Loucy (cell line): ENCODE data around the gene TMPRSS13.

Source experiments
- H2AFZ ChIP-seq: fragments of 200-600 bp; sonication (generic); 2 replicates; pipeline ENCODE4 v1.6.0; 2016; ENCODE audit warnings: antibody characterized with exemption, mild to moderate bottlenecking, low read length, moderate library complexity
- H3F3A ChIP-seq: fragments of 200-600 bp; 2 replicates; pipeline ENCODE4 v1.6.0; 2016; ENCODE audit warnings: antibody characterized with exemption, low read depth, mild to moderate bottlenecking
- H3K27me3 ChIP-seq: fragments of 200-600 bp; sonication (generic); 2 replicates; pipeline ENCODE4 v1.6.1; 2014; ENCODE audit warnings: low read length, mild to moderate bottlenecking; ENCODE audit not compliant: insufficient read depth, poor library complexity, severe bottlenecking
- H3K36me3 ChIP-seq: fragments of 200-600 bp; sonication (generic); 2 replicates; pipeline ENCODE4 v1.6.1; 2016; ENCODE audit warnings: low read length; ENCODE audit not compliant: insufficient read depth
- H3K4me1 ChIP-seq: fragments of 200-600 bp; sonication (generic); 2 replicates; pipeline ENCODE4 v1.5.1; 2014; ENCODE audit warnings: low read length, mild to moderate bottlenecking; ENCODE audit not compliant: insufficient read depth, poor library complexity, severe bottlenecking
- H3K4me2 ChIP-seq: fragments of 200-600 bp; sonication (generic); 2 replicates; pipeline ENCODE4 v1.6.0; 2014; ENCODE audit warnings: antibody characterized with exemption, low read length, low read depth, mild to moderate bottlenecking; ENCODE audit not compliant: poor library complexity, severe bottlenecking
- H3K4me3 ChIP-seq: fragments of 200-600 bp; sonication (generic); 2 replicates; pipeline ENCODE4 v1.5.1; 2014; ENCODE audit warnings: low read length, mild to moderate bottlenecking, mixed read lengths; ENCODE audit not compliant: poor library complexity, severe bottlenecking
- H3K79me2 ChIP-seq: fragments of 200-600 bp; sonication (generic); 2 replicates; pipeline ENCODE4 v1.6.1; 2014; ENCODE audit warnings: low read length; ENCODE audit not compliant: insufficient read depth
- H3K9ac ChIP-seq: fragments of 200-600 bp; sonication (generic); 2 replicates; pipeline ENCODE4 v1.6.0; 2014; ENCODE audit warnings: mild to moderate bottlenecking, low read depth, low read length, moderate library complexity; ENCODE audit not compliant: poor library complexity, severe bottlenecking
- H3K9me2 ChIP-seq: fragments of 200-600 bp; sonication (generic); replicated peaks from 2 replicates; pipeline ENCODE4 v1.6.1; 2016; ENCODE audit warnings: low read depth, low read length, mixed read lengths
- H3K9me3 ChIP-seq: fragments of 200-600 bp; sonication (generic); 2 replicates; pipeline ENCODE4 v1.6.1; 2014; ENCODE audit warnings: mild to moderate bottlenecking, antibody characterized with exemption, low read length, low read depth; ENCODE audit not compliant: insufficient read depth
- H4K20me1 ChIP-seq: fragments of 200-600 bp; sonication (generic); 2 replicates; pipeline ENCODE4 v1.6.0; 2014; ENCODE audit warnings: antibody characterized with exemption, low read length, mild to moderate bottlenecking; ENCODE audit not compliant: insufficient read depth, poor library complexity, severe bottlenecking
- EZH2phosphoT487 ChIP-seq: fragments of 200-600 bp; IDR thresholded peaks from 2 replicates; pipeline ENCODE4 v1.6.1; 2018; ENCODE audit warnings: antibody characterized with exemption, mild to moderate bottlenecking, moderate library complexity, borderline replicate concordance
- TF ChIP-seq, protein P1 (sequence below): fragments of 200-600 bp; sonication (generic); conservative IDR thresholded peaks from 2 replicates; pipeline ENCODE4 v1.5.1; 2014; ENCODE audit warnings: mild to moderate bottlenecking, antibody characterized with exemption, low read length

The TMPRSS13 gene

DNA sequence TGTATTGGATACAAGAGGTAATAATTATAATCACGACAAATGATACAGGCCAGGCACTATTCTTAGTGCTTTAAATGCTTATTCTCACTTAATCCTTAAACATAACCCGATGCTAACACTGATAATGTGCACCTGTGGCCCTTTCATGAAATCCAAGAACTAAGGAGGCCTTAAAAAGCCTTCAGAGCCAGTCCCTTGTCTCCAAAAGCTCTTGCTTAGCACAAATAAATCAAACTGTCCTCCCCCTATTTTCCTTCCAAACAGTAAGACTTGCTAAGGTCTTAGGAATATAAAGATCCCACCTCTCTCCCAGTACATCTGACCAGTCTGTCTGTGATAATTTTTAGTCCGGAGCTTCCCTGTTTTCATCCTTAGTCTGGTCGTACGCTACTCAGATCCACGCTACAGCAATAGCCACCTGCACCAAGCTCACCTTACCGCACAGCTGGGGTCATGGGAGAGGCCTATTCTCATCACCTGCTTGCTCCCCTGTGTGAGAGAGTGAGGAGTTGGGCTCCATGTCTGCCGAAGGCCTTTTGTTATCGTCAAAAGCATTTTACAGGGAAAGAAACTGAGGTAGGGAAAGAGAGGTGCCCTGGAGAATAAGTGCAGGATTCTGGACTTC is 69.6 kb downstream of the TMPRSS13 start:
- no peak overlapping the region for H3K9ac ChIP-seq
- H3K4me1 ChIP-seq, result peaks cover 20% of the 10 kb centered on the region
- no peak overlapping the region for H3K4me3 ChIP-seq
- no peaks in the 10 kb centered on the region for H3K36me3 ChIP-seq
- no peak overlapping the region for H2AFZ ChIP-seq
- H3K9me2 ChIP-seq, result no peaks in the 10 kb centered on the region
- H3K79me2 ChIP-seq, result no peaks in the 10 kb centered on the region
- H3K9me3 ChIP-seq, result no peaks in the 10 kb centered on the region
- H3F3A ChIP-seq, result no peaks in the 10 kb centered on the region
- no peaks in the 10 kb centered on the region for H4K20me1 ChIP-seq
- H3K4me2 ChIP-seq, result no peak overlapping the region
- no peaks in the 10 kb centered on the region for H3K27me3 ChIP-seq
- TF ChIP-seq, protein P1, sequence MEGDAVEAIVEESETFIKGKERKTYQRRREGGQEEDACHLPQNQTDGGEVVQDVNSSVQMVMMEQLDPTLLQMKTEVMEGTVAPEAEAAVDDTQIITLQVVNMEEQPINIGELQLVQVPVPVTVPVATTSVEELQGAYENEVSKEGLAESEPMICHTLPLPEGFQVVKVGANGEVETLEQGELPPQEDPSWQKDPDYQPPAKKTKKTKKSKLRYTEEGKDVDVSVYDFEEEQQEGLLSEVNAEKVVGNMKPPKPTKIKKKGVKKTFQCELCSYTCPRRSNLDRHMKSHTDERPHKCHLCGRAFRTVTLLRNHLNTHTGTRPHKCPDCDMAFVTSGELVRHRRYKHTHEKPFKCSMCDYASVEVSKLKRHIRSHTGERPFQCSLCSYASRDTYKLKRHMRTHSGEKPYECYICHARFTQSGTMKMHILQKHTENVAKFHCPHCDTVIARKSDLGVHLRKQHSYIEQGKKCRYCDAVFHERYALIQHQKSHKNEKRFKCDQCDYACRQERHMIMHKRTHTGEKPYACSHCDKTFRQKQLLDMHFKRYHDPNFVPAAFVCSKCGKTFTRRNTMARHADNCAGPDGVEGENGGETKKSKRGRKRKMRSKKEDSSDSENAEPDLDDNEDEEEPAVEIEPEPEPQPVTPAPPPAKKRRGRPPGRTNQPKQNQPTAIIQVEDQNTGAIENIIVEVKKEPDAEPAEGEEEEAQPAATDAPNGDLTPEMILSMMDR, result no peak
- no peak for TF ChIP-seq EZH2phosphoT487

DNA sequence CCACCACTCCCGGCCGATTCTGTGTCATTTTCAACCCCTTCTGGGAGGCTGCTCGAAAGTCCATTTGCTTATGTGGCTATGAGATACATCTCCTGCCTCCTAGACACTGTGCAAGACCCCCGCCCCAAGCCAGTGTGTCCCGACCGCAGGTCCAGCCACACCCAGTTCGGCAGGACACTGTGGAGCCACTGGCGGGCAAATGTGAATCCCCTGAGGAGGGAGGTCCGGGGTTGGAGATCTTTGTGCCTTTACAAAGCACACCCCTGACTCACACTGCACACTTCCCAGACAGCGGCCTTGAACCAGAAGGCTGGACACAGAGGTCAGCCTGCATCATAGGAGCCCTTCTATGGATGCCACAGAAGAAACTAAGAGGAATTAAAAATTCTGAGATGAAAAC is 70.1 kb downstream of the TMPRSS13 start:
- H4K20me1 ChIP-seq, result no peaks in the 10 kb centered on the region

DNA sequence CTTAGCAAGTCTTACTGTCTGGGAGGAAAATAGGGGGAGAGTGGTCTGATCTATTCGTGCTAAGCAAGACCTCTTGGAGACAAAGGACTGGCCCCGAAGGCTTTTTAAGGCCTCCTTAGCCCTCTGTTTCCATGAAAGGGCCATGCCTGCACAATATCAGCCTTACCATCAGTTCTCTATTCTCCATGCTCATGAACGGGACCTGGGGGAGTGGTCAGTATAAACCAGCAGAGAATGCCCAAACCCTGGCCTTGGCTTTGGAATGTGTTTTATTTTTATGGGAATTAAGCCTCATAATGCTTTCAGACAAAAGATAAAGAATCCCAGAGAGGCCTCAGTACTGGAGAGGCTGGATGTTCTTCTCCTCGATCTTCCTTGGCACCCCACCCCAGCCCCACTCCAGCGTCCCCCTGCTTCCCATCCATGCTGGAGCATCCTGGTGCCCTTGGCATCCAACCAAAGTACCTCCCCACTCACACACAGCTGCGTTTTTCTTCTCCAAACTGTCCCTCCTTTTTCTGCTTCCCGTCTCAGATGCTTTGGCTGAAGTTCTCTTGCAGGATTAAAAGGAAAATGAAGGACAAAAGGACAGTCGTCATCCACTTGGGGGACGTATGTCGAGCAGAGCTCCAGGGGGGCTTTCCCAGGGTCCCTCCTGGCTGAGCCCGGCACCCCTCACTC is 71.3 kb downstream of the TMPRSS13 start:
- no peaks in the 10 kb centered on the region for H3K27me3 ChIP-seq
- H3K9me2 ChIP-seq, result no peaks in the 10 kb centered on the region
- H4K20me1 ChIP-seq, result no peaks in the 10 kb centered on the region
- no peak overlapping the region for H3K4me2 ChIP-seq
- H3K36me3 ChIP-seq, result no peaks in the 10 kb centered on the region
- TF ChIP-seq EZH2phosphoT487, result no peak
- TF ChIP-seq, protein P1, result no peak
- H3K4me3 ChIP-seq, result no peak overlapping the region
- no peaks in the 10 kb centered on the region for H3K9me3 ChIP-seq
- peaks cover 20% of the 10 kb centered on the region for H3K4me1 ChIP-seq
- H3K79me2 ChIP-seq, result no peaks in the 10 kb centered on the region
- no peak overlapping the region for H3K9ac ChIP-seq
- no peaks in the 10 kb centered on the region for H3F3A ChIP-seq
- no peak overlapping the region for H2AFZ ChIP-seq

More for the DNA sequence above, 70.1 kb downstream of the TMPRSS13 start:
- TF ChIP-seq EZH2phosphoT487, result no peak
- TF ChIP-seq, protein P1, result no peak
- Histone ChIP-seq H3K4me1 (peaks cover 20% of the 10 kb centered on the region), H3K4me2 (no peak overlapping the region), H3F3A (no peaks in the 10 kb centered on the region), H3K79me2 (no peaks in the 10 kb centered on the region), H3K9me2 (no peaks in the 10 kb centered on the region), H3K36me3 (no peaks in the 10 kb centered on the region), H2AFZ (no peak overlapping the region), H3K4me3 (no peak overlapping the region), H3K27me3 (no peaks in the 10 kb centered on the region), H3K9me3 (no peaks in the 10 kb centered on the region), H3K9ac (no peak overlapping the region)
